SK-N-SH (cell line): ENCODE measurements around the gene B3GALT5. TPM values are rescaled to one million over a fixed set of nuclear protein-coding genes. Genes with fewer than 3 reads are reported as not detected.

Source experiments
- CTCF ChIA-PET: fragments of 300-600, 350-600 bp; formaldehyde crosslinking; extraction: SDS; loops from one replicate; lab custom pipeline; 2021; lab: Yijun Ruan, JAX
- POLR2A ChIA-PET: fragments of 350-600 bp; sonication (Branson Sonifier 250); formaldehyde crosslinking; extraction: SDS; loops from one replicate; lab custom pipeline; 2020; ENCODE audit warnings: antibody characterized with exemption, inconsistent platforms; lab: Yijun Ruan, JAX
- DNase-seq: peaks from one replicate; pipeline ENCODE4 v3.0.0; 2012
- H2AFZ ChIP-seq: fragments of 200-600 bp; sonication (generic); 2 replicates; pipeline ENCODE4 v1.8.1; 2016; ENCODE audit warnings: antibody characterized with exemption, mild to moderate bottlenecking, low read depth
- H3F3A ChIP-seq: fragments of 200-600 bp; sonication (generic); replicated peaks from 2 replicates; pipeline ENCODE3; 2016; ENCODE audit warnings: antibody characterized with exemption, mild to moderate bottlenecking; ENCODE audit not compliant: insufficient read depth
- H3K27ac ChIP-seq, 2 experiments: fragments of 200-500 bp in 1 of 2; fragments of 200-600 bp in 1 of 2; sonication (Bioruptor generic) in 1 of 2; sonication (generic), shearing (Covaris generic) in 1 of 2; 2 replicates each; pipeline versions ENCODE4 v1.5.1 to v1.6.1; 2014 to 2016; ENCODE audit warnings: low read depth in 2 of 2, inconsistent platforms in 1 of 2, low read length in 1 of 2, mild to moderate bottlenecking in 1 of 2, mixed read lengths in 1 of 2
- H3K27me3 ChIP-seq: fragments of 200-600 bp; sonication (generic), shearing (Covaris generic); 2 replicates; pipeline ENCODE4 v1.6.1; 2016; ENCODE audit warnings: mixed run types; ENCODE audit not compliant: insufficient read depth
- H3K36me3 ChIP-seq, 2 experiments: fragments of 200-500 bp in 1 of 2; fragments of 200-600 bp in 1 of 2; sonication (Bioruptor generic) in 1 of 2; sonication (generic) in 1 of 2; replicated peaks in 1 of 2; 2 replicates each; pipeline versions ENCODE3 to v1.5.1; 2014 to 2016; ENCODE audit warnings: low read length in 1 of 2, mild to moderate bottlenecking in 1 of 2; ENCODE audit not compliant: insufficient read depth in 2 of 2, control insufficient read depth in 1 of 2
- H3K4me1 ChIP-seq, 2 experiments: fragments of 200-500 bp in 1 of 2; fragments of 200-600 bp in 1 of 2; sonication (Bioruptor generic) in 1 of 2; sonication (generic), shearing (Covaris generic) in 1 of 2; 2 replicates each; pipeline versions ENCODE4 v1.5.1 to v1.6.1; 2014 to 2016; ENCODE audit warnings: low read depth in 1 of 2, low read length in 1 of 2, mixed run types in 1 of 2; ENCODE audit not compliant: insufficient read depth in 2 of 2, control insufficient read depth in 1 of 2
- H3K4me2 ChIP-seq: fragments of 200-600 bp; sonication (generic), shearing (Covaris generic); 2 replicates; pipeline ENCODE4 v1.6.1; 2017; ENCODE audit warnings: mixed run types
- H3K4me3 ChIP-seq, 2 experiments: fragments of 200-500 bp in 1 of 2; fragments of 200-600 bp in 1 of 2; sonication (Bioruptor generic) in 1 of 2; sonication (generic), shearing (Covaris generic) in 1 of 2; 2 replicates each; pipeline versions ENCODE4 v1.5.1 to v1.8.1; 2014 to 2016; ENCODE audit warnings: low read depth in 2 of 2, inconsistent platforms in 1 of 2, low read length in 1 of 2, mild to moderate bottlenecking in 1 of 2, mixed read lengths in 1 of 2, moderate library complexity in 1 of 2
- H3K79me2 ChIP-seq: fragments of 200-600 bp; sonication (generic); 2 replicates; pipeline ENCODE4 v1.8.1; 2017; ENCODE audit warnings: mild to moderate bottlenecking; ENCODE audit not compliant: insufficient read depth
- H3K9ac ChIP-seq: fragments of 200-600 bp; sonication (generic); 2 replicates; pipeline ENCODE4 v1.6.1; 2017; ENCODE audit warnings: mixed run types
- H3K9me2 ChIP-seq: fragments of 200-600 bp; sonication (generic); 2 replicates; pipeline ENCODE4 v1.6.1; 2017; ENCODE audit warnings: mixed run types
- H3K9me3 ChIP-seq: fragments of 200-600 bp; sonication (generic); 2 replicates; pipeline ENCODE4 v1.6.1; 2017; ENCODE audit warnings: mixed run types, mild to moderate bottlenecking, moderate library complexity
- H4K20me1 ChIP-seq: fragments of 200-600 bp; sonication (generic); 2 replicates; pipeline ENCODE4 v1.6.1; 2017; ENCODE audit warnings: mild to moderate bottlenecking, mixed run types; ENCODE audit not compliant: insufficient read depth
- CHD2 ChIP-seq: fragments of 150-350 bp; IDR thresholded peaks from 2 replicates; pipeline ENCODE4 v1.6.1; 2018; ENCODE audit warnings: low read length; ENCODE audit not compliant: partially characterized antibody
- FOSL2 ChIP-seq: IDR thresholded peaks from 2 replicates; pipeline ENCODE4 v1.4.0; 2012; ENCODE audit warnings: low read depth, mild to moderate bottlenecking, moderate library complexity, borderline replicate concordance
- GABPA ChIP-seq: IDR thresholded peaks from 2 replicates; pipeline ENCODE4 v1.4.0; 2012; ENCODE audit warnings: low read depth, mild to moderate bottlenecking
- GATA2 ChIP-seq: sonication (generic); formaldehyde crosslinking; IDR thresholded peaks from 2 replicates; pipeline ENCODE4 v1.5.0; 2020; ENCODE audit warnings: mild to moderate bottlenecking, missing genetic modification reagents
- JUND ChIP-seq: IDR thresholded peaks from 2 replicates; pipeline ENCODE4 v1.4.0; 2012
- MEF2A ChIP-seq: IDR thresholded peaks from 2 replicates; pipeline ENCODE4 v1.4.0; 2012; ENCODE audit warnings: low read depth, borderline replicate concordance
- POLR2AphosphoS5 ChIP-seq: IDR thresholded peaks from 2 replicates; pipeline ENCODE4 v1.6.1; 2012; ENCODE audit warnings: low read depth, low read length
- RAD21 ChIP-seq: IDR thresholded peaks from 2 replicates; pipeline ENCODE4 v1.6.1; 2012; ENCODE audit warnings: mild to moderate bottlenecking, low read length
- RCOR1 ChIP-seq: fragments of 150-350 bp; IDR thresholded peaks from 2 replicates; pipeline ENCODE4 v1.6.1; 2017; ENCODE audit warnings: antibody characterized with exemption, low read length
- REST ChIP-seq: IDR thresholded peaks from 2 replicates; pipeline ENCODE4 v1.6.1; 2012; ENCODE audit warnings: mild to moderate bottlenecking, low read depth, low read length, moderate library complexity
- RFX5 ChIP-seq: IDR thresholded peaks from 2 replicates; pipeline ENCODE4 v1.6.1; 2012; ENCODE audit warnings: mild to moderate bottlenecking, improper control_type of control experiment, low read length
- SMC3 ChIP-seq: IDR thresholded peaks from 2 replicates; pipeline ENCODE4 v1.6.1; 2012; ENCODE audit warnings: low read depth, low read length, improper control_type of control experiment
- TAF1 ChIP-seq: IDR thresholded peaks from 2 replicates; pipeline ENCODE4 v1.6.1; 2012; ENCODE audit warnings: low read depth, mild to moderate bottlenecking, low read length, moderate library complexity, borderline replicate concordance
- TCF12 ChIP-seq: IDR thresholded peaks from 2 replicates; pipeline ENCODE4 v1.4.0; 2012
- TEAD4 ChIP-seq: IDR thresholded peaks from 2 replicates; pipeline ENCODE4 v1.4.0; 2012; ENCODE audit warnings: mild to moderate bottlenecking, borderline replicate concordance; ENCODE audit not compliant: insufficient read depth
- USF2 ChIP-seq: fragments of 150-350 bp; IDR thresholded peaks from 2 replicates; pipeline ENCODE4 v1.6.1; 2017; ENCODE audit warnings: antibody characterized with exemption, low read length, low read depth, borderline replicate concordance
- WGBS: methylation state at CpG from one replicate; pipeline ENCODE4 v1.1.6; 2017; ENCODE audit warnings: low lambda C conversion rate; 5-methylcytosine and 5-hydroxymethylcytosine counted together
- polyA plus RNA-seq, 3 experiments: library from polyadenylated mRNA; depleted of rRNA; stranded (reverse); fragments of >200 nt; gene quantifications; 2 replicates each; pipeline ENCODE4 v1.2.3, GENCODE V29; 2012

B3GALT5 gene
- polyA plus RNA-seq, 1 of the 3 experiments (the other 2 are of a cell fraction): 0.35 TPM

- Histone ChIP-seq H4K20me1 (no peaks in the 10 kb centered on the region), H3K27ac (no peak overlapping the region), H3K9me2 (no peaks in the 10 kb centered on the region), H3K9me3 (no peaks in the 10 kb centered on the region), H3F3A (no peaks in the 10 kb centered on the region), H3K36me3 (no peaks in the 10 kb centered on the region), H3K4me3 (no peak overlapping the region), H3K4me1 (peaks cover 0 to 9% of the 10 kb centered on the region in 2 experiments; a peak in 1 of 4 replicates), H3K79me2 (no peaks in the 10 kb centered on the region), H2AFZ (no peak overlapping the region), H3K27me3 (no peaks in the 10 kb centered on the region), H3K9ac (no peak overlapping the region), H3K4me2 (no peak overlapping the region)
- CTCF ChIA-PET: interaction anchor here (0.9 to 1.0 kb wide), 2 partner anchors 30 to 54 kb away, joined by 3 read pairs; no protein-coding TSS in a partner anchor
- POLR2A ChIA-PET: no interaction called here
- WGBS: 82% methylated on average over 8 of the region's 8 CpGs
- DNase-seq: no peak
- TF ChIP-seq POLR2AphosphoS5 (no peak), RCOR1 (no peak), RFX5 (no peak), SMC3 (no peak), MEF2A (no peak), GABPA (no peak), JUND (no peak), CHD2 (no peak), TEAD4 (no peak), FOSL2 (no peak), TAF1 (no peak)
Observed at GRCh38 chr21:39604951-39605350, 7.8 kb upstream of the B3GALT5 start.

- no peaks in the 10 kb centered on the region for H3K27me3 ChIP-seq
- H3K4me1 ChIP-seq: peaks cover 0 to 8% of the 10 kb centered on the region in 2 experiments; a peak in 1 of 4 replicates
- no peaks in the 10 kb centered on the region for H3F3A ChIP-seq
- no peak overlapping the region for H3K4me2 ChIP-seq
- H3K9ac ChIP-seq: no peak overlapping the region
- 68% methylated on average over 3 of the region's 3 CpGs for WGBS
- H3K79me2 ChIP-seq: no peaks in the 10 kb centered on the region
- DNase-seq: no peak
- CTCF ChIA-PET: interaction anchor here (1.0 to 1.3 kb wide), 4 partner anchors 9 to 106 kb away, joined by 3 read pairs; no protein-coding TSS in a partner anchor
- POLR2A ChIA-PET: no interaction called here
- no peaks in the 10 kb centered on the region for H3K36me3 ChIP-seq
- TF ChIP-seq JUND (no peak), TCF12 (no peak), REST (no peak), GATA2 (CRISPR knock-in tag) (no peak), USF2 (no peak), RAD21 (no peak)
- H3K9me3 ChIP-seq: no peaks in the 10 kb centered on the region
- no peaks in the 10 kb centered on the region for H3K9me2 ChIP-seq
- H4K20me1 ChIP-seq: no peaks in the 10 kb centered on the region
- no peak overlapping the region for H2AFZ ChIP-seq
- H3K27ac ChIP-seq: no peak overlapping the region
- H3K4me3 ChIP-seq: no peak overlapping the region
Observed at GRCh38 chr21:39610703-39611102, 2.0 kb upstream of the B3GALT5 start.
